ES-I3 (cell line): ENCODE measurements around the gene DNAJC10.

Experiments used
- H3K36me3 ChIP-seq: 2 replicates; pipeline ENCODE4 v1.6.1; 2013; ENCODE audit warnings: mild to moderate bottlenecking, low read length, control low read depth, moderate library complexity; ENCODE audit not compliant: insufficient read depth
- H3K4me1 ChIP-seq: 2 replicates; pipeline ENCODE4 v1.6.1; 2013; ENCODE audit warnings: mild to moderate bottlenecking, control low read depth, low read length; ENCODE audit not compliant: insufficient read depth
- H3K9ac ChIP-seq: 2 replicates; pipeline ENCODE4 v1.6.1; 2013; ENCODE audit warnings: low read depth, mild to moderate bottlenecking, low read length, moderate library complexity
- H3K9me3 ChIP-seq: 2 replicates; pipeline ENCODE4 v1.6.1; 2013; ENCODE audit warnings: mild to moderate bottlenecking, low read length, moderate library complexity; ENCODE audit not compliant: control insufficient read depth, insufficient read depth

The DNAJC10 gene

GRCh38 chr2:182784058-182784706 lies 68.1 kb downstream of the DNAJC10 start:
- peaks cover 2% of the 10 kb centered on the region; the same call in 1 of the 2 replicates for H3K36me3 ChIP-seq
- no peaks in the 10 kb centered on the region for H3K9me3 ChIP-seq
- H3K9ac ChIP-seq = no peak overlapping the region
- H3K4me1 ChIP-seq = no peaks in the 10 kb centered on the region

DNA sequence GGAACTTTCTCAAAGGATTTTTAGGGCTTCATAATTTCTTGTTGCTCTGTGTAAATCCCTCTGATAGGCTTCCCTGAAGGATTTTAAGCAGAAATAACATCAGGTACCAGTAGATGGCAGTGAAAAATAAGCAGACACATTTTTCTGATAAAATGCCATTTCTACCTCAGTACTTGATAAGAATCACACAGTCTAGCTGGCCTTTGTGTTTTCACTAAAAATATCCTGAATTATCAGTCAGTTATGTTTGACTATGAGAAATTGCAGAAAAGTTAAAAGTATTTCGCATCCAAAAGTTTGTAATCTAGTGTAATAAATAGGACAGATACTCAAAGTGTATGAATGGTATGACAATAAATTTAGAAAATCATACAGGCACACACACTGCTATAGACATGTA lies 68.7 kb downstream of the DNAJC10 start:
- Histone ChIP-seq H3K9me3 (no peaks in the 10 kb centered on the region), H3K9ac (no peak overlapping the region), H3K36me3 (no peaks in the 10 kb centered on the region; the same call in 1 of the 2 replicates), H3K4me1 (no peaks in the 10 kb centered on the region)

GRCh38 chr2:182792441-182792840 lies 76.4 kb downstream of the DNAJC10 start:
- Histone ChIP-seq H3K4me1 (no peaks in the 10 kb centered on the region), H3K36me3 (no peaks in the 10 kb centered on the region), H3K9me3 (no peaks in the 10 kb centered on the region), H3K9ac (no peak overlapping the region)

GRCh38 chr2:182798736-182799135 lies 82.7 kb downstream of the DNAJC10 start:
- no peaks in the 10 kb centered on the region for H3K36me3 ChIP-seq

GRCh38 chr2:182804128-182804527 lies 88.1 kb downstream of the DNAJC10 start:
- Histone ChIP-seq H3K9me3 (no peaks in the 10 kb centered on the region), H3K36me3 (no peaks in the 10 kb centered on the region), H3K9ac (no peak overlapping the region), H3K4me1 (peaks cover 6% of the 10 kb centered on the region; the same call in 1 of the 2 replicates)

More at GRCh38 chr2:182798736-182799135, 82.7 kb downstream of the DNAJC10 start:
- Histone ChIP-seq H3K4me1 (peaks cover 6% of the 10 kb centered on the region; the same call in 1 of the 2 replicates), H3K9ac (no peak overlapping the region), H3K9me3 (no peaks in the 10 kb centered on the region)

GRCh38 chr2:182807319-182807718 lies 91.3 kb downstream of the DNAJC10 start:
- Histone ChIP-seq H3K9ac (no peak overlapping the region), H3K9me3 (no peaks in the 10 kb centered on the region), H3K36me3 (no peaks in the 10 kb centered on the region), H3K4me1 (peaks cover 8% of the 10 kb centered on the region; the same call in 1 of the 2 replicates)

GRCh38 chr2:182810087-182810486 lies 94.0 kb downstream of the DNAJC10 start:
- Histone ChIP-seq H3K9me3 (no peaks in the 10 kb centered on the region), H3K9ac (no peak overlapping the region), H3K4me1 (peaks cover 5% of the 10 kb centered on the region; the same call in 1 of the 2 replicates), H3K36me3 (no peaks in the 10 kb centered on the region)

DNA sequence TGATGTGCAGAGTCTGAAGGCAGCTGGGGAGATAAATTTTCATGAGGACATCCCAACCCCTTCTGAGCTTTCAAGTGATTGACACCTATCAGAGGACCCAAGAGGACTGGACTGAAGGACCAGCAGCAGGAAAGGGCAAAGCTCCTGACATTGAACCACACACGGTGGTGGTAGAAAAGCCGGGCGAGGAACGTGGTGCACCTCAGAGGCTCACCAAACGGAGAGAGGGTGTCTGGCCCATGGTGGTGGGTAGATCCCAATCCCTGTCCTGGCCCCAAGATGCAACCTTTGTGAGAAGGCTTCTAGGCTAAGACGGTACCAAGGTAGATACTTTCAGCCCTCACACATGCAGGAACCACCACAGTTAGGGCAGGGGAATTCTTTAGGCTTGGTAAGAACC lies 98.3 kb downstream of the DNAJC10 start:
- Histone ChIP-seq H3K36me3 (no peaks in the 10 kb centered on the region), H3K9me3 (no peaks in the 10 kb centered on the region), H3K9ac (no peak overlapping the region), H3K4me1 (peaks cover 22% of the 10 kb centered on the region)

DNA sequence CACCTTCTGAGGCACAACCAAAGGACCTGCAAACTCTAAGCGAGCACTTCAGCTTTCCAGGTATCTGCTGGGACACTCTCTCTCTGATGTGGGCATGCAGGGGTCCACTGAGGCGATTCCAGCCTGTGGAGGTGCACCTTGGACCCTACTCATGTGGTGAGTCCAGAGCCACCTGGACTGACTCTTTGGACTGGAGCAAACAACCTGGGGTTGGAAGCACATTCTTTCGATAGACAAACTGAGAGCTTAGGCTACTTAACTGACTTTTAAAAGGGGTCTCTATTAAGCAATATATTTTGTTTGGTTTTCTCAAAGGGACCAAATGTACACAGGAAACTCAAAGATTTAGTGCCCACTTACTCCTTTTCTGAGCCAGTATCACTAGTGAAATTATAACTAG lies 98.7 kb downstream of the DNAJC10 start:
- H3K9ac ChIP-seq = no peak overlapping the region
- peaks cover 22% of the 10 kb centered on the region for H3K4me1 ChIP-seq
- H3K9me3 ChIP-seq = no peaks in the 10 kb centered on the region
- no peaks in the 10 kb centered on the region for H3K36me3 ChIP-seq

GRCh38 chr2:182816866-182817265 lies 100.8 kb downstream of the DNAJC10 start:
- Histone ChIP-seq H3K4me1 (peaks cover 22% of the 10 kb centered on the region), H3K9me3 (no peaks in the 10 kb centered on the region), H3K9ac (no peak overlapping the region), H3K36me3 (no peaks in the 10 kb centered on the region)

- Histone ChIP-seq H3K9ac (no peak overlapping the region), H3K4me1 (peaks cover 17% of the 10 kb centered on the region), H3K36me3 (no peaks in the 10 kb centered on the region)
Observed at GRCh38 chr2:182817558-182817957, 101.5 kb downstream of the DNAJC10 start.

GRCh38 chr2:182818501-182818900 lies 102.4 kb downstream of the DNAJC10 start:
- H3K9ac ChIP-seq = no peak overlapping the region

More at GRCh38 chr2:182817558-182817957, 101.5 kb downstream of the DNAJC10 start:
- no peaks in the 10 kb centered on the region for H3K9me3 ChIP-seq

GRCh38 chr2:182818925-182819324 lies 102.9 kb downstream of the DNAJC10 start:
- H3K4me1 ChIP-seq = peaks cover 17% of the 10 kb centered on the region
- no peaks in the 10 kb centered on the region for H3K9me3 ChIP-seq
- no peaks in the 10 kb centered on the region for H3K36me3 ChIP-seq
- no peak overlapping the region for H3K9ac ChIP-seq

More at GRCh38 chr2:182818501-182818900, 102.4 kb downstream of the DNAJC10 start:
- Histone ChIP-seq H3K4me1 (peaks cover 17% of the 10 kb centered on the region), H3K9me3 (no peaks in the 10 kb centered on the region), H3K36me3 (no peaks in the 10 kb centered on the region)

- peaks cover 17% of the 10 kb centered on the region for H3K4me1 ChIP-seq
- H3K36me3 ChIP-seq = no peaks in the 10 kb centered on the region
- no peak overlapping the region for H3K9ac ChIP-seq
- no peaks in the 10 kb centered on the region for H3K9me3 ChIP-seq
Observed at GRCh38 chr2:182819412-182819811, 103.4 kb downstream of the DNAJC10 start.

DNA sequence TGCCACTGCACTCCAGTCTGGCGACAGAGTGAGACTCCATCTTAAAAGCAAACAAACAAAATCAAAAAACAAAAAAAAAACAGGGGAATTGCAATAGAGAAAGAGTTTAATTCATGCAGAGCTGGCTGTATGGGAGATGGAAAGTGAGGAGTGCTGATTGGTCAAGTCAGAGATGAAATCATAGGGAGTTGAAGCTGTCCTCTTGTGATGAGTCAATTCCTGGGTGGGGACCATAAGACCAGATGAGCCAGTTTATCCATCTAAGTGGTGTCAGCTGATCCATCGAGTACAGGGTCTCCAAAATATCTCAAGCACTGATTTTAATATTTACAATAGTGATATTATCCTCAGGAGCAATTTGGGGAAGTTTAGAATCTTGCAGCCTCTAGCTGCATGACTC lies 105.1 kb downstream of the DNAJC10 start:
- Histone ChIP-seq H3K36me3 (no peaks in the 10 kb centered on the region), H3K9me3 (no peaks in the 10 kb centered on the region), H3K4me1 (peaks cover 20% of the 10 kb centered on the region), H3K9ac (no peak overlapping the region)
